GM10248 (cell line): Measurements from ENCODE around the gene LARP4.
"Not testable (repeated sequence)": the region's sequence is repeated elsewhere in the genome, so short reads cannot be mapped to it uniquely, and the experiment has no call there.

ENCODE experiments used
- CTCF ChIA-PET: fragments of 300-600 bp; sonication (Branson Sonifier 250); formaldehyde crosslinking; extraction: SDS; loops from one replicate; lab custom pipeline; 2021; ENCODE audit warnings: antibody characterized with exemption; lab: Yijun Ruan, JAX
- POLR2A ChIA-PET: fragments of 350-650 bp; sonication (Branson Sonifier 250); formaldehyde crosslinking; extraction: SDS; loops from one replicate; lab custom pipeline; 2020; ENCODE audit warnings: antibody characterized with exemption; lab: Yijun Ruan, JAX
- DNase-seq: peaks from one replicate; pipeline ENCODE4 v3.0.0; 2012; ENCODE audit errors: extremely low spot score
- CTCF ChIP-seq: IDR thresholded peaks from 2 replicates; pipeline ENCODE4 v1.5.1; 2012; ENCODE audit warnings: mild to moderate bottlenecking, low read depth; ENCODE audit errors: extremely low read depth, missing control alignments, control extremely low read depth

LARP4 gene

DNA sequence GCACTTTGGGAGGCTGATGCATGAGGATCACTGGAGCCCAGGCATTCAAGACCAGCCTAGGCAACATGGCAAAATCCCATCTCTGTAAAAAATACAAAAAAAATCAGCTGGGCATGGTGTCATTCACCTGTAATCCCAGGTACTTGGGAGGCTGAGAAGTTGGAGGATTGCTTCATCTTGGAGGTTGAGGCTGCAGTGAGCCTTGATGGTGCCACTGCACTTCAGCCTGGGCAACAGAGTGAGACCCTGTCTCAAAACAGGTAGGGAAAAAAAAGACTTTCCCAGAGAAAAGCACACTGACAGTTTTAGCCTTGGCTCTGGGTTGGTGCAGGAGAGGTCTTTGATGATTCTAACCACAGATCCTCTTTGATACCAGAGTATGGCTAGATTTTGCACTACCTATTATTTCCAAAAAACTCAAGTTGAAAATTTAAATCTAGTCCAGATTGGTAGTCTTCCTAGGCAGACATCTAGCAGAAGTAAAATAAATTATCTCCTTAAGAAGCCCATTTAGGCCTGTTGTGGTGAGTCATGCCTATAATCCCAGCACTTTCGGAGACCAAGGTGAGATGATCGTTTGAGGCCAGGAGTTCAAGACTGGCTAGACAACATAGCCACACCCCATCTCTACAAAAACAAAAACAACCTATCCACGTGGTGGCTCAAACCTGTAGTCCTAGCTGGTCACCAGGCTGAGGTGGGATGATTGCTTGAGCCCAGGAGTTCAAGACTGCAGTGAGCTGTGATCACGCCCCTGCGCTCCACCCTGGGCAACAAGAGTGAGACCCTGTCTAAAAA lies 18.6 kb downstream of the LARP4 start:
- CTCF ChIA-PET, result no interaction called here
- POLR2A ChIA-PET, result no interaction called here
- no peak for TF ChIP-seq CTCF
- DNase-seq, result no peak

DNA sequence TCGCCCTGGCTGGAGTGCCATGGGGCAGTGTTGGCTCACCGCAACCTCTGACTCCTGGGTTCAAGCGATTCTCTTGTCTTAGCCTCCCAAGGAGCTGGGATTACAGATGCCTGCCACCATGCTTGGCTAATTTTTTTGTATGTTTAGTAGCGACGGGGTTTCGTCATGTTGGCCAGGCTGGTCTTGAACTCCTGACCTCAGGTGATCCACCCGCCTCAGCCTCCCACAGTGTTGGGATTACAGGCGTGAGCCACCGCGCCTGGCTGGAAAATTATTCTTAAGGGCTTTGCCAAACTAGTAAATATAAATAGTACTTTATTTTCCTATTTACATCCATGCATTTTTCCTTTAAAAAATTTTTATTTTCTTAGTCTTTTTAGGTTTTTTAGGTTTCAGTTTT lies 22.2 kb downstream of the LARP4 start:
- DNase-seq, CTCF ChIA-PET, POLR2A ChIA-PET: not testable (repeated sequence)

- CTCF ChIA-PET, result interaction anchor here (1.0 kb wide), 1 partner anchor 8 kb away, joined by 3 read pairs; no protein-coding TSS in a partner anchor
- DNase-seq, result not testable (repeated sequence)
- POLR2A ChIA-PET, result interaction anchor here (0.7 kb wide), 1 partner anchor 10 kb away, joined by 6 read pairs; no protein-coding TSS in a partner anchor
Observed at GRCh38 chr12:50423342-50423741, 22.7 kb downstream of the LARP4 start.

DNA sequence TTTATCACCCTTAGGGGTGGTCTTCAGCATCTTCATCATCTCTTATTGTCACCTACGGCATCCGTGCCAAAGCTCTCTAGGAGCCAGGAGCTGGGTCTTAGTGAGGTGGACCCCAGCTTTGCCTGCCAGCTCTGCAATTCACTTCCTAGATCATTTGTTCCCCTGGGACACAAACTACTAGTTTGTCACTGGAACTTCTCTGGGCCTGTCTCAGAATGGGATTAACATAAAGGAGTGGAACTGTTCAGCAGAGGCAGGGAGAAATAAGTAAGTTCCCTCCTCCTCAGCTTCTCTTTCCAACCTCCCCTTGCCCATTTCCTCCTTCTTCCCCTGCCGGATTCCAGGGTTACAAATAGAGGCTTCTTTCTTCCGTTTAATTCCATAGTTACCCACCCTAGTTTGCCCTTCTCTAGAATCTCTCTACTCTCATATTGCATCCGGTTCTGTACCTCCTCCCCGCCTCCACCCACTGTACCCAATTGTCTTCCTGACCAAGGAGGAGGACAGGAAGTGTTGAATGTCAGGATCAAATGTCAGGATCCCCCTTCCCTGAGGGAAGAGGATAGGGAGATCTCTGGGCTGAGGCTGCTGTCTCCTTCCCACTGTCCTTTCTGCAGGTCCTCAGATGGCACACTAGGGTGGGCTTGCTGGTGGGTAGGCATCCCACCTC lies 25.0 kb downstream of the LARP4 start:
- ChIA-PET CTCF (no interaction called here), POLR2A (interaction anchor here (0.5 to 0.6 kb wide), 2 partner anchors 7 to 657 kb away, joined by 3 to 5 read pairs; no protein-coding TSS in a partner anchor)
- no peak for DNase-seq
- no peak for TF ChIP-seq CTCF

GRCh38 chr12:50431656-50432055 lies 31.0 kb downstream of the LARP4 start:
- POLR2A ChIA-PET, DNase-seq: not testable (repeated sequence)
- CTCF ChIA-PET, result interaction anchor here (1.0 to 1.4 kb wide), 3 partner anchors 8 to 207 kb away, joined by 3 to 4 read pairs (median 3); no protein-coding TSS in a partner anchor

DNA sequence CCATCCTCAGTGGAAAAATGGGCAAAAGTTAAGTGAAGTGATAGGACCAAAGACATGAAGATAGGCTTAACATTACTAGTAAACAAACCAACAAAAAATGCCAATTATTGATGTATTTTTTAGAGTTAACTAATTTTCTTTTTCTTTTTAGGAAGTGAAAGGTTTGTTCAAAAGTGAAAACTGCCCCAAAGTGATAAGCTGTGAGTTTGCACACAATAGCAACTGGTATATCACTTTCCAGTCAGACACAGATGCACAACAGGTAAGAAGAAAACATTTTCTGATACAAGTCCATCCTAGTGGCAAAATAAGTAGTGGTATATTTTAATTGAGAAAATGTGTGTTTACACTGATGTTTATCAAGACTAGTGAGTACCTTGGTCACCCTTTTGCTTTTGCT lies 39.6 kb downstream of the LARP4 start:
- peak; percentile 27 for DNase-seq
- ChIA-PET CTCF (interaction anchor here (1.2 kb wide), 1 partner anchor 10 kb away, joined by 4 read pairs; no protein-coding TSS in a partner anchor), POLR2A (no interaction called here)
- TF ChIP-seq CTCF, result no peak

- no peak for DNase-seq
- POLR2A ChIA-PET, result no interaction called here
- CTCF ChIA-PET, result interaction anchor here (1.4 kb wide), 2 partner anchors 8 to 48 kb away, joined by 3 to 4 read pairs; no protein-coding TSS in a partner anchor
- TF ChIP-seq CTCF, result no peak
Observed at GRCh38 chr12:50441763-50442162, 41.1 kb downstream of the LARP4 start.
